Renal pelvis (tissue), 4 donors: Measurements from ENCODE around the gene MS4A10. TPM values are rescaled to one million over a fixed set of nuclear protein-coding genes. Genes with fewer than 3 reads are reported as not detected.

ENCODE experiments used
- DNase-seq: peaks from one replicate; pipeline ENCODE4 v3.0.0-alpha.2; 2013
- polyA plus RNA-seq, 3 donors: library from polyadenylated mRNA; unstranded; fragments of 120-200 nt; gene quantifications; one replicate each; pipeline ENCODE4 v1.2.1, GENCODE V29; 2013; ENCODE audit not compliant: insufficient read length in 3 of 3

The MS4A10 gene
- polyA plus RNA-seq, 3 donors, result 0.10 to 0.24 (median 0.12) TPM

DNA sequence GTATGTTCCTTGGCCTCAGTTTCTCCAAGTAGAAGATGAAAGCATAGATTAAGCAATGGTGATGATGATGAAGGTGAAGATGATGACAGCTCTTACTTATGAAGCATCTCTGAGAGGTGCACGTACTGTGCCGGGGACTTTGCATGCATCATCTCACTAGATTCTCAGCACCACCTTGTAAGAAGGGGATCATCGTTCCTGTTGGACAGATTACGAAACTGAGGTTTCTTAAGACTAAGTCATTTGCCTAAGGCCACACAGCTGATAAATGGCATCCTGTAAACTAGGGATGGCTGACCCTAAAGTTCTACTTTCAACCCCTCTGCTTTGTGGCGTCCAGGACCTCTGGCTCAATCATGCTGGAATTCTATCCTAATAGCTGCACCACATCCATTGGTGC, 19.8 kb upstream of the MS4A10 start:
- no peak for DNase-seq

DNA sequence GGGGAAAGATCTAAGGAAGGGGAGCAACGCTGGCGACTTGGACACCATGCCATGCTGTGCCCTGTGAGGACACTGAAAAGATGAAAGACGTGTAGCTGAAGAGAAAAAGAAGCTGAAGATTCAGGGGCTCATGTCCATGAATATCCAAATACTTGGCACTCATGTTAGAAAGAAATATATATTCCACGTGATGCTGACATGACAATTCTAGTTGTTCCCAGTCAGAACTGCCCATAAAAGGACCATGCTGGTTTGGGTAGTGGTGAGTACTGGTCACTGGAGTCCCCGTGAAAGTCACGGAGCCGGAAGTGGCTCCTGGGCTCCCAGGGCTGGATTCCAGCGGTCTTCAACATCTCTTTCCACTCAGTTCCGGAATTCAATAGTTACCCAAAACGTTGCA, 18.6 kb upstream of the MS4A10 start:
- DNase-seq, result no peak

DNA sequence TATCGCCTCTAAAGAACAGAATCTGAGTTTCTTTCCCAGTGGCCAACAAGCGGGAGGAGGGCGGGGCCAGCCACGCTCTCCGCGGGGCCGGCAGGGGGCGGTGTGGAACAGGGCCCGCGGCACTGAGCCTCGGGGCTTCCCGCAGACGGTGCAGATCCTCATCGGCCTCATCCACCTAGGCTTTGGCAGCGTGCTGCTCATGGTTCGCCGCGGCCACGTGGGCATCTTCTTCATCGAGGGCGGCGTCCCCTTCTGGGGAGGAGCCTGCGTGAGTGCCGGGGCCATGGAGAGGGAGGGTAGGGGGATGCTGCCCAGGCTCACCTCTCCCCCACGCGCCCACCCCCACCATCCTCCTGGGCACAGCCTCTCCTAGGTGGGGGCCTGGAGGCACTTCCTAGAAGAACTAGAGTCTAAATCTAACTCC, 17.7 kb upstream of the MS4A10 start:
- no peak for DNase-seq

DNA sequence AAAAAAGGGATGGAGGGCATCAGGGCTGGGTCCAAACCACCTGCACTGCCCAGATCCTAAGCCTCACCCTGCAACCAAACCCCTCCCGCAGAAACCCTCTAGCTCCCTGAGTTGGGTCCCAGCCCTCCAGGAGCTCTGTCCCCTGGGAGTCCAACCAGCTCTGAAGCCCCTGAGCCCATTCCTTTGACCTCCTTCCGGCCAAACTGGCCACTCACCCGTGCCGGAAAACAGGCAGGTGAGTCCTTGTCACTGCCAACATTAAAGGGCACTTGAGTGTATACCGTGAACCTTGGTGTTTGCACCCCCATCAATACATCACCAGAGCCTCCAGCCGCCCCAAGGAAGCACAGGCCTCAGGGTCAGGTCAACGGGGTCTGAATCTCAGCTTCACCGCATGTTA, 16.9 kb upstream of the MS4A10 start:
- DNase-seq, result no peak

DNA sequence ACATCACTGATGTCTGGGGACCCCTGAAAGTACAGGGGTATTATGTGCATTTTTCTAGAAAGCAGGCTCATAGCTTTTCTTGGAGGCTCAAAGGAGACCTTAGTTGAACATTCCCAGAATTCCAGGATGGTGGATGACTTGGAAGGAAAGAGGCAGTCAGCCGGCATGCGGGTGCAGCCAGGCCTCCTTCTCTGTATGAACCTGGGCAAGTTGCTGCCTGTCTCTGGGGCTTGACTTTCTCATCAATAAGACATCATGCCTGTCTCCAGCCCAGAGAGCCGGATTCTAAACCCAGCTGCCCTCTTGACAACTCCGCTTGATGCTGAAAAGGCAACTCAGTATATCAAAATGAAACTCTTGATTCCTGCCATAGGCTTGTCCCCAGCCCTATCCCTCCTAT, 15.9 kb upstream of the MS4A10 start:
- no peak for DNase-seq

DNA sequence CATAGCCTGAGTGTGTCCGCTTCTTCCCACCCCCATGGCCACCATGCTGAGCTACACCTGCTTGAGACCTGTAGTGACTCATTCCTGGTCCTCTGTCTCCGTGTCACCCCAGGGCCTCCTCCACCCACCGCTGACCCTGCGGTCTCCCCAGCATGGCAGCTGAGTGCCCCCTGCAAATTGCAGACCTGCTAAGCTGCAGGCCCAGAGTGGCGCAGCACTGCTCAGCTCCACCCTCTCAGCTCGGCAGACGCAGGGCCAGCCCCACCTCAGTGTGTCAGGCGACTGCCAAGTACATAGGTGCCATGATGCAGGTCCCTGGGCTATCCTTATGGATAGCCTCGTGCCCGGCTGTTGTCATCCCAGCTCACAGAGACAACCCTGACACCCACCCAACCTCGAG, 15.3 kb upstream of the MS4A10 start:
- no peak for DNase-seq

DNA sequence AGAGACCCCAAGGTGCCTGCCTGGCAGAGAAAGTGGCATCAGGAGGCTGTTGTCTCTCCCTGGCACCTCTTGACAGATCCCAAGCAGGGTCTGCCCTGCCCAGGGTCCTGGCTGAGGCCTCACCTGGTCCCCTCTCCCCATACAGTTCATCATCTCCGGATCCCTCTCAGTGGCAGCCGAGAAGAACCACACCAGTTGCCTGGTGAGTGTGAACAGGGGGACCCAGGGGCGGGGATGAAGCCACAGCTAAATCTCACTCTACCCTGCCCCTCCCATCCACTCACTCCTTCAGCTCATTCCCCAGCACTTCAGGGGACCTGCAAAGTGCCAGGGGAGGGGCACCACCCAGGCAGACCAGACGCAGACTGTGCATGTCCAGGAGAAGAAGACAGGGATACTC, 14.0 kb upstream of the MS4A10 start:
- no peak for DNase-seq

DNA sequence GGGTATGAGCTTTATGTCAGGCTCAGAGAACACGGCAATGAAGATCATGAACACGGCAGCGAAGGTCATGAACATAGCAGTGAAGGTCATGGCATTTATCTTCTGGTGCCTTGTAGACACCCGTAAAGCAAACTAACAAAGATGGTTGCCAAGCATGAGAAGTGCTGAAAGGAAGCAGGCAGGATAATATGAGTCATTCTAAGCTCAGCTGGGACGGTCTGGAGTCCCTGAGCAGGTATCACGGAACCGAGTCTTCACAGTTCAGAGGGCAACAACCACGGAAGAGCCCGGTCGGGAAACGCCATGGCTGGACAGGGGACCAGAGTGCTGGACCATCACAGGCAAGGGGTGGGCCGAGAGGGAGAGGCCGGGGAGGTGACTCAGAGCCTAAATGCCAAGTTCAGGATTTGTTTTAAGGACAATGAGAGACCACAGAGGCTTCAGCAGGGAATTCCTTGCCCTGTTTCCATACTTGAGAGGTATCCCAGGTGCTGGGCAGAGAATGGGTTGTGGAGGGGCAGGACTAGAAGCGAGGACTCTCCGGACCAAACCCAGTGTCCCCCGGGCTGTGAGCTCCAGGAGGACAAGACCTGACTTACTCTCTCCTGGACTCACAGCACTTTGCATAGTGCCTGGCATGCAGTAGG, 13.1 kb upstream of the MS4A10 start:
- DNase-seq, result no peak

DNA sequence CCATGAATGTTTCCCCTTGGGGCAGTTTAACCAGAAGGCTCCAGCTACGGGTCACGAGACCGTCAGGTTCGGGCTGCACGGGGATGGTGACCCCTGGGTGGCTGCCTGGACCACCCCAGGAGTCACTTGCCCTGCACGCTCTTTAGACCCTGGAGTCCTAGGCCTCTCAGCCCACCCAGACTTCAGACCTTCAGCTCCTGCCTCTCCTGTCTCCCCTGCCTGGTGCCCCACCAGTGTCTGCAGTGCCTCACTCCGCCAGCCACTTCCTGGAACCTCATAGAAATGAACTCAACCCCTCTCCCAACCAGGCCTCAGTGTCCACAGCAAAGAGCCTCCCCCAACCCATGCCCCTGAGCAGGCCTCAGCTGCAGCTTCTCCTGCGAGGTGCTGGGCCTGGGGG, 12.5 kb upstream of the MS4A10 start:
- no peak for DNase-seq

DNA sequence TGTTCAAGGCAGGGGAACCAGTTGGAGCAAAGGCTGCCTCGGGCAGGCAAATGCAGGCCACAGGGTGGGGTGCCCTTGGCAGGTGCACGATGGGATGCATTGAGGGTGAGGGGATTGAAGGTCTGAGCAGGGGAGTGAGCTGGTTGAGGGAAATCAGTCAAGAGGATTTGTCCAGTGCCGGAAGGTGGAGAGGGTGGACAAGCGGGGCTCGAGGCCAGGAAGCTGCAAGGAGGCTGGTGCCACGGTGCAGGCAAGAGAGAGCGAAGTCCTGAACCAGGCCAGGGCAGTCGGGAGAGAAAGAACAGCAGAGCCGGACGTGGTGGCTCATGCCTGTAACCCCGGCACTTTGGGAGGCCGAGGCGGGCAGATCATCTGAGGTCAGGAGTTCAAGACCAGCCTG, 10.4 kb upstream of the MS4A10 start:
- DNase-seq, result no peak

DNA sequence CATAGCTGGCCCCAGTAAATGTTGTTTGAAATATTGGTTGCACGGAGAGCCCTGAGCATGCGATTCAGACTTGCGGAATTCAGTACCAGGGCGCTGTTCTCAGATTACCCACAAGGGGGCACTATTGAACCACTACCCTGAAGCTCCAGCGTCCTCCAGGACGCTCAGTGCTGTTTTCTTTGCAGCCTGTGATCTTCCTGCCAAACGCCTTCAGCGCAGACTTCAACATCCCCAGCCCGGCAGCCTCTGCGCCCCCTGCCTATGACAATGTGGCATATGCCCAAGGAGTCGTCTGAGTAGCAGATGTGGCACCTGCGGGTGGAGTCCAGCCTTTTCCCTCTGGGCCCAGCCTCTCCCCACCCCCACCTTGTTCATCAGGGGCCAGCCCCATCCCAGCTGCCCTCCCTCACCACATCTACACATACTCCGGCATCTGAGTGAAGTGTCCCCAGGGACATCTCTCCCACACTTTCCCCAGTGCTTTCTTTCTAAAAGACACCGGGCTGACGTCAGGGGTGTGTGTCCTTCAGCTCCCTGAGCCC, 9.6 kb upstream of the MS4A10 start:
- DNase-seq, result peak; percentile 89

DNA sequence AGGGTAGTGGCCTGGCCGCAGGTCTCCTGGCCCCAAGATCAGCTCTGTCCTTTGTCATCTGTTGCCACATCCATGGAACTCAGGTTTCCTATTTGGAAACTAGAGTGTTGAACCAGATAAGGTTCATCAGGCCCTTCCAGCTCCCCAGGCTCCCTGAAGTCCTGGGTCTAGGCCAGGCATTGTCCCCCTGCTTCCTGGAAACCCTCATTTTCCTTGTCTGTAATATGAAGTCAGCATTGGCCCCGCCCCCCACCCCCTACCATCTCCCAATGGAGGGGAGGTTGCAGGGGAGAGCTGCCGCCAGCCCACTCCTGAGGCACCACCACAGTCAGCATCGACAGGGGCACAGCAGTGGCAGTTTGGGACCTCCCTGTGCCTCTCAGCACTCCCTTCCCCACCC, 9.0 kb upstream of the MS4A10 start:
- DNase-seq, result no peak

DNA sequence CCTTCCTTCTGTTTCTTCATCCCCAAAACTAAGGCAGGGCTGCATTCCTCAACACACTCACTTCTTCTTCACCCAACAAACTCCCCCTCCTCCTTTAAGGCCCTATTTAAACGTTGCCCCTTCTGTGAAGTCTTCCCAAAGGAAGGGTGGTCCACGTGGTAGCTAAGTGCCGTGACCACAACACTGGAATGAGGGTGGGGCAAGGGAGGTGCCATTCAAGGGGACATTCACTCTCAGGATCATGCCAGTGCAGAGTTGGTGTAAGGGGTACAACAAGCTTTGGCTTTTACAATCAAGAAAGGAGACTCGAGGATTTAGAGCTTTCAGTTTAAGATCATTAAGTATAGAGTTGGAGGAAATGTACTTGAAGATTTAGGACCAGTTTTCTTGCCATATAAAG, 8.0 kb upstream of the MS4A10 start:
- DNase-seq, result no peak

DNA sequence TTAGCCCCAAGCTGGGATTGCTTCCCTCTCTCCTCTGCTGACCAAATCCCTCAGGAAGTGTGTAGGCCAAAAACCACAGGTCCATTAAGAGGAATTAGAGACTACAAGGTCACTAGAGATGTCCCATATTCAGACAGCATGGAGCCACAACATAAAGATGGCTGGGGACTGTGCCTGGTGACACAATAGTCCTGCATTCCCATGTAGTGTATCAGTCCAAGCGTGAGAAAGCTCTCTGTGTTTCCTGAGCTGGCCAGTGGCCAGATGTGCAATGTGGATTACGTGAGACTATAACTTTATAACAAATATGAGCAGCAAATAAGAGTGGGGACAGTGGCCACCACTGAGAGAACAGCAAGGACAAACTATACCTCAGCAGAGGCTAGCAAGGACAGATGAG, 7.6 kb upstream of the MS4A10 start:
- DNase-seq, result no peak

DNA sequence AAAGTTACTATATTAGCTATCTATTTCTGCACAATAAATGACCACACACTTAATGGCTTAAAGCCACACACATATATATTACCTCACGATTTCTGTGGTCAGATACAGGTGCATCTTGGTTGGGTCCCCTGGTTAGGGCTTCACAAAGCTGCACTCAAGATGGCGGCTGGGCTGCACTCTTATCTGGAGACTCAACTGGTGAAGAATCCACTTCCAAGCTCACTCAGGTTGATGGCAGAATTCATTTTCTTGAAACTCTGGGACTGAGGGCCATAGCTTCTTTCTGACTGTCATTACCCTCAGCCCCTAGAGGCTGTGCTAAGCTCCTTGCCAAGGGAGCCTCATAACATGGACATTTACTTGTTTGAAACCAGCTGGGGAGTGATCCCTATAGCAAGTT, 5.1 kb upstream of the MS4A10 start:
- DNase-seq, result no peak

DNA sequence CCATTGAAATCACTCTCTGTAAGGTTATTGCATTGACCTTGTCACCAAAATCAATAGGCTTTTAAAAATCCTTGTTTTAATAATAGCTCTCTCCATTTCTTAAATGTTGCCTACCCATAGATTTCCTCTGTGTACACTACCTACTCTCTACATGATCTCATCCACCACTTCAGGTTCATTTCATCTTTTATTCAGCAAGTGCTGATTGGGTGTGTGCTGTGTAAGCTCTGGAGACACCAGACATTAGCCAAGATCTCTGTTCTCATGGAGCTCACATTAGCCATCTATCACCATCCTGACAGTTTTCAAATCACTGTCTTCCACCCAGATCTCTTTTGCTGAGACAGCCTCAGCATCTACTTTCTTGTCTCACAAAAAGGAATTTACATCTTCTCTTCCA, 4.4 kb upstream of the MS4A10 start:
- DNase-seq, result no peak

DNA sequence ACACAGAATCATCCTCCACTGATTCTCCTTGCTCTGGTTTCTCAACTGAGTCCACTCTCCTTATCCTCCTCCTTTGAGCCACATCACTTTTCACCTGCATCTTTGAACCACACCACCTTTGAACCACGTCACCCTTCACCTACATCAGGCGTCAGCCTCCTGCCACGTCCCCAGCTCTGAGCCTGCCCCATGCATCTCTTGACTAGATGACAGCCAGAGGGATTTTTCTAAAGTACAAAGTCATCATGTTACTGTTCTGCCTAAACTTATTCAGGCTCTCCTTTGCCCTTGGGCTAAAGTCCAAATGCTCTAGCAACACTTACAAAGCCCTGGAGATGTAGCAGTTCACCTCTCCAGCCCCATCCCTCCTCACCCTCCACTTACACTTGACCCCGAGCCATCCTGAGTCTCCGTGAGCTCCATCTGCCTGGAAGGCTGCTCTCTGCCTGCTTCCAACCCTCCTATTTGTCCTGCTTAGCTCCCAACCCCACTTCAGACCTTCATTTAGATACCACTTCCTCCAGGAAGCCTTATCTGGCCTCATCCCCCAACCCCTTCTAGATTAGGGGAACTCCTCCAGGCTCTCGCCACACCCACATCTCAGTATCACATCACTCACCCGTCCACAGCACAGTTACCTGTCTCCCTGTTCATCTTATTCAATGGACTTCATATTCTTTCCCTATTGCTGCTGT, 3.7 kb upstream of the MS4A10 start:
- no peak for DNase-seq

DNA sequence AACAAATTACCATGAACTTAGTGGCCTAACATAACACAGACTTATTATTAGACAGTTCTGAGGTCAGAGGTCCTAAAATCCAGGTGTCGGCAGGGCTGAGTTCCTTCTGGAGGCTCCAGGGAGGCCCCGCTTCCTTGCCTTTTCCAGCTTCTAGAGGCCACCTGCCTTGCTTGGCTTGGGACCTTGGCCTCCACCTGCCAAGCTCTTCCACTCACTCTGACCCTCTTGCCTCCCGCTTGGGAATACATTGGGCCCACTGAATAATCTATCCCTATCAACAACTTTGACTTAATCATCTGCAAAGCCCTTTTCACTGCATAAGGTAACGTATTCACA, 3.2 kb upstream of the MS4A10 start:
- no peak for DNase-seq

DNA sequence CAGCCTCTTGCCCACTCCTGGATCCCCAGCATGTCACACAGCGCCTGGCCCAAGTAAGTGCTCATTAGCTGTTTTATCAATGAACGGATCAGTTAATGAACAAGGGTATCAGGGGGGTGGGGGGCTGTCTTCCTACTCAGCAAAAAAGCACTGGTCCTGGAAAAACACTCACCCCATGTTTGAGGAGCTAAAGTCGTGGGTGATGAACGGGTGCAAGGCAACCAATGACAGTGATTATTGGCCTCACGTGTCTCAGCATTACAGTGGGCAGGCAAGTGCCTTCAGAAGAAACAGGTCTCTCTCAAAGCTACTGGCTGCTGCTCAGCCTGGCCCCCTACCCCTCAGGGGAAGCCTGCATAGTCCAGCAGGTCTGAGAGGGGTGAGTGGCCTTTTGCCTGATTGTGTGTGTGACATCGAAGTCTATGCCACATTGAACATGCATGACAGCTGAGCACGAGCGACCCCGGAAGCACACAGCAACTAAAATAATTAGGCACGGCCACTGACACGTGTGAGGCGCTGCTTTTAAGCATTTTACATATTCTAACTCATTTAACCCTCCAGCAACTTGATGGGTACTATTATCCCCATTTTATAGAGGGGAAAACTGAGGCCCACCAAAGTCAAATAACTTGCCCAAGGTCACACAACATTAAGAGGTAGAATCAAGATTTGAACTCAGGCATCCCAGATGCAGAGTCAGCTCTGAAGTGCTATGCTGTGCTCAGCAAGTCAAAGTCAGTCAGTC, 2.6 kb upstream of the MS4A10 start:
- DNase-seq, result no peak

DNA sequence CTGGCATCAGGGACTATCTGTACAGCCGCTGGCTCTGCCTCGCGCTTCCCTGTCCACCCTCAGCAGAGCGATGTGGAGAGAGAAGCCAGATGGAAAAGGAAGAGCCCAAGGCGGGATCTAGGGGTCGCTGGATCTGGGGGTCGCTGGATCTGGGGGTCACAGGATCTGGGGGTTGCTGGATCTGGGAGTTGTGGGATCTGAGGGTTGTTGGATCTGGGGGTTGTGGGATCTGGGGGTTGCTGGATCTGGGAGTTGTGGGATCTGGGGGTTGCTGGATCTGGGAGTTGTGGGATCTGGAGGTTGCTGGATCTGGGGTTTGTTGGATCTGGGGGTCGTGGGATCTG, 2.0 kb upstream of the MS4A10 start:
- no peak for DNase-seq

DNA sequence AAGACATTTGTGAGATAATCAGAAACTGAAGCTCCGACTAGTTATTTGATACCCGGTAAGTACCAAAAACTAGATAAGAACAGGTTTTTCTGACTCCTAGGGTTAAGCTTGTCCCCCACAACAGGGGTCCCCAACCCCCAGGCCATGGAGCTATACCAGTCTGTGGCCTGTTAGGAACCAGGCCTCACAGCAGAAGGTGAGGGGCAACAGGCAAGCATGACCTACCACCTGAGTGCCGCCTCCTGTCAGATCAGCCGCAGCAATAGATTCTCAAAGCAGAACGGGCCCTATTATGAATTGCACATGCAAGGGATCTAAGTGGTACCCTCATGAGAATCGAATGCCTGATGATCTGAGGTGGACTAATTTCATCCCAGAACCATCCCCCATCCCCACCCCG, 1.2 kb upstream of the MS4A10 start:
- no peak for DNase-seq

DNA sequence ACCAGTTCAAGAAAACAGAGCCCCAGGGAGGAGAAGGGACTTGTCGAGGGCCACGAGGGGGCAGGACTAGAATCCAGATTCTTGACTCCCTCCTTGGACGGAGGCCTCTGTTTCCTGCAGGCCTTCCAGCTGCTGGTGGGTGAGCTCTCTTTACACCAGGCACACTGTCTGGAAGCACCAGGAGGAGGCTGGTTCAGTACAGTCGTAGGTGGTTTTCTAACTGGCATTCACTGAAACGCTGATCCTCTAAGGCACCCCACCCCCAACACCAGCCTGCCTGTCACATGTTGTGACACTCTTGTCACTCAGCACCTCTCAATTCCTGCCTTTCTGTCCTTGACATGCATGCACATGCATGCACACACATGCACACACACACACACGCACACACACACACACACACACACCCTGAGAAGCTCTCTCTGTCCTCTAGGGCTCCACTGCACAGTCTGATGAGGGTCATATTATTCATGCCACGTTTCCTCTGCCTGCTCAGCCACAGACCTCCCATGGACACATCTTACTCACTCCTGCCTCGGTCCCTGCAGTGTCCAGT, 751 bp downstream of the MS4A10 start:
- DNase-seq, result no peak
